HCT116 (cell line): ENCODE data around the gene GMDS. TPM values are rescaled to one million over a fixed set of nuclear protein-coding genes. Genes with fewer than 3 reads are reported as not detected.

Experiments
- ATAC-seq: fragments of 200-7000 bp; cut with Tn5 transposase; 2 replicates; pipeline ENCODE4 v1.9.1; 2020; ENCODE audit warnings: mild to moderate bottlenecking, moderate library complexity
- BruUV-seq: library from RNA; stranded (reverse); fragments of 400-500 nt; replicated peaks from 2 replicates; lab custom pipeline; 2021; lab: Mats Ljungman, UMichigan
- CTCF ChIA-PET: fragments of 300-600 bp; sonication (Branson Sonifier 250); formaldehyde crosslinking; loops from one replicate; lab custom pipeline; 2021; ENCODE audit warnings: antibody characterized with exemption; lab: Charles Lee
- POLR2A ChIA-PET: fragments of 300-600, 350-600 bp; sonication (Branson Sonifier 250); formaldehyde crosslinking; loops from one replicate; lab custom pipeline; 2021; ENCODE audit warnings: antibody characterized with exemption; lab: Charles Lee
- RAD21 ChIA-PET, 2 experiments: fragments of 300-600 bp; sonication (Branson Sonifier 250); formaldehyde crosslinking; loops; one replicate each; lab custom pipeline; 2023; ENCODE audit warnings: low total read pairs in 2 of 2; ENCODE audit not compliant: uncharacterized antibody in 2 of 2, unreplicated experiment in 2 of 2, low non-redundant PET in 1 of 2; lab: Charles Lee
- DNase-seq: peaks from one replicate; pipeline ENCODE4 v3.0.0-alpha.2; 2010; ENCODE audit warnings: low read depth, low spot score
- H2AFZ ChIP-seq: fragments of 200-600 bp; shearing (Covaris generic), sonication (generic); 2 replicates; pipeline ENCODE4 v1.6.1; 2017; ENCODE audit warnings: low read depth, mixed run types, mixed read lengths, antibody characterized with exemption, low read length; ENCODE audit not compliant: poor library complexity, severe bottlenecking
- H3K27ac ChIP-seq: 2 replicates; pipeline ENCODE4 v1.5.1; 2012; ENCODE audit warnings: low read depth, low read length
- H3K27me3 ChIP-seq: fragments of 200-600 bp; sonication (generic); 2 replicates; pipeline ENCODE4 v1.6.1; 2016; ENCODE audit warnings: mixed run types, low read length, mixed read lengths; ENCODE audit not compliant: insufficient read depth
- H3K36me3 ChIP-seq, 2 experiments: fragments of 200-500 bp in 1 of 2; fragments of 200-600 bp in 1 of 2; sonication (Bioruptor generic) in 1 of 2; sonication (generic) in 1 of 2; 2 replicates each; pipeline versions ENCODE4 v1.5.1 to v1.6.1; 2014 to 2016; ENCODE audit warnings: low read length in 2 of 2, inconsistent platforms in 1 of 2, mixed read lengths in 1 of 2, mixed run types in 1 of 2; ENCODE audit not compliant: insufficient read depth in 2 of 2, control insufficient read depth in 1 of 2
- H3K4me1 ChIP-seq, 2 experiments: fragments of 200-600 bp in 1 of 2; sonication (generic) in 1 of 2; 2 replicates each; pipeline versions ENCODE4 v1.5.1 to v1.6.1; 2012 to 2017; ENCODE audit warnings: low read length in 2 of 2, inconsistent platforms in 1 of 2, mild to moderate bottlenecking in 1 of 2, mixed read lengths in 1 of 2, mixed run types in 1 of 2, moderate library complexity in 1 of 2; ENCODE audit not compliant: insufficient read depth in 2 of 2, control insufficient read depth in 1 of 2
- H3K4me2 ChIP-seq: fragments of 200-600 bp; sonication (generic); 2 replicates; pipeline ENCODE4 v1.6.1; 2017; ENCODE audit warnings: mixed run types, low read length, mixed read lengths
- H3K4me3 ChIP-seq, 2 experiments: fragments of 200-600 bp in 1 of 2; sonication (generic) in 1 of 2; replicated peaks in 1 of 2; 2 replicates each; pipeline ENCODE4 v1.5.1; 2011 to 2016; ENCODE audit warnings: low read length in 2 of 2, control low read depth in 1 of 2, low read depth in 1 of 2, mild to moderate bottlenecking in 1 of 2, mixed read lengths in 1 of 2, mixed run types in 1 of 2
- H3K79me2 ChIP-seq: fragments of 200-600 bp; sonication (generic); 2 replicates; pipeline ENCODE4 v1.6.1; 2017; ENCODE audit warnings: mild to moderate bottlenecking, mixed run types, low read length, moderate library complexity, mixed read lengths; ENCODE audit not compliant: insufficient read depth
- H3K9ac ChIP-seq: fragments of 200-600 bp; sonication (generic); 2 replicates; pipeline ENCODE4 v1.6.1; 2016; ENCODE audit warnings: low read length, mixed read lengths
- H3K9me2 ChIP-seq: fragments of 200-600 bp; sonication (generic), shearing (Covaris generic); 2 replicates; pipeline ENCODE4 v1.6.1; 2017; ENCODE audit warnings: mixed run types, mild to moderate bottlenecking, moderate library complexity; ENCODE audit not compliant: insufficient read depth
- H3K9me3 ChIP-seq, 2 experiments: fragments of 200-500 bp in 1 of 2; fragments of 200-600 bp in 1 of 2; sonication (Bioruptor generic) in 1 of 2; sonication (generic) in 1 of 2; 2 replicates each; pipeline ENCODE4 v1.6.1; 2014 to 2017; ENCODE audit warnings: low read length in 2 of 2, mixed read lengths in 2 of 2, inconsistent platforms in 1 of 2, low read depth in 1 of 2, mild to moderate bottlenecking in 1 of 2, mixed run types in 1 of 2, moderate library complexity in 1 of 2; ENCODE audit not compliant: control insufficient read depth in 1 of 2, insufficient read depth in 1 of 2
- H4K20me1 ChIP-seq: fragments of 200-600 bp; sonication (generic), shearing (Covaris generic); 2 replicates; pipeline ENCODE4 v1.6.1; 2017; ENCODE audit warnings: mixed run types, mild to moderate bottlenecking, moderate library complexity; ENCODE audit not compliant: insufficient read depth
- CBX3 ChIP-seq: IDR thresholded peaks from 2 replicates; pipeline ENCODE4 v1.6.1; 2012; ENCODE audit warnings: low read depth
- ELF1 ChIP-seq: IDR thresholded peaks from 2 replicates; pipeline ENCODE4 v1.6.1; 2012; ENCODE audit warnings: low read depth, borderline replicate concordance
- EZH2phosphoT487 ChIP-seq: fragments of 200-600 bp; IDR thresholded peaks from 2 replicates; pipeline ENCODE4 v1.6.1; 2018; ENCODE audit warnings: antibody characterized with exemption, borderline replicate concordance
- JUND ChIP-seq: IDR thresholded peaks from 2 replicates; pipeline ENCODE4 v1.6.1; 2012
- POLR2A ChIP-seq: IDR thresholded peaks from 2 replicates; pipeline ENCODE4 v1.7.0; 2011; ENCODE audit warnings: borderline replicate concordance; ENCODE audit not compliant: insufficient read depth, insufficient read length; ENCODE audit errors: extremely low read depth
- POLR2AphosphoS5 ChIP-seq: IDR thresholded peaks from 2 replicates; pipeline ENCODE4 v1.6.1; 2011; ENCODE audit warnings: mild to moderate bottlenecking, low read depth, low read length, moderate library complexity
- RAD21 ChIP-seq: IDR thresholded peaks from 2 replicates; pipeline ENCODE4 v1.6.1; 2012; ENCODE audit warnings: low read depth, mild to moderate bottlenecking
- SIN3A ChIP-seq: IDR thresholded peaks from 2 replicates; pipeline ENCODE4 v1.6.1; 2012; ENCODE audit warnings: low read depth
- SP1 ChIP-seq: IDR thresholded peaks from 2 replicates; pipeline ENCODE4 v1.6.1; 2012; ENCODE audit warnings: low read depth
- SRF ChIP-seq: IDR thresholded peaks from 2 replicates; pipeline ENCODE4 v1.6.1; 2012; ENCODE audit warnings: low read depth
- TCF7L2 ChIP-seq: IDR thresholded peaks from 2 replicates; pipeline ENCODE4 v1.7.0; 2011; ENCODE audit warnings: borderline replicate concordance, inconsistent platforms; ENCODE audit not compliant: insufficient read depth, insufficient read length; ENCODE audit errors: extremely low read depth
- YY1 ChIP-seq: IDR thresholded peaks from 2 replicates; pipeline ENCODE4 v1.6.1; 2011; ENCODE audit warnings: low read length, low read depth, moderate library complexity, mild to moderate bottlenecking; ENCODE audit not compliant: insufficient replicate concordance; ENCODE audit errors: extremely low read depth
- ZFX ChIP-seq: fragments of 450-650 bp; IDR thresholded peaks from 2 replicates; pipeline ENCODE4 v1.6.1; 2017
- ZNF274 ChIP-seq: fragments of 200-500 bp; sonication (Bioruptor generic); IDR thresholded peaks from 2 replicates; pipeline ENCODE4 v1.6.1; 2014; ENCODE audit warnings: mild to moderate bottlenecking, low read depth, low read length, inconsistent platforms
- intact Hi-C: fragments of 100-400 bp; cut with micrococcal nuclease; formaldehyde crosslinking; loops from 2 replicates; pipeline ENCODE4 v1.10.0; 2022
- total RNA-seq: library from RNA; stranded (reverse); gene quantifications from one replicate; pipeline ENCODE4 v1.2.1, GENCODE V29; 2021; ENCODE audit not compliant: unreplicated experiment
- TF ChIP-seq, protein P1 (sequence below): IDR thresholded peaks from 2 replicates; pipeline ENCODE4 v1.6.1; 2012
- TF ChIP-seq, protein P2 (sequence below): IDR thresholded peaks from 2 replicates; pipeline ENCODE4 v1.6.1; 2012
- TF ChIP-seq, protein P3 (sequence below): IDR thresholded peaks from 2 replicates; pipeline ENCODE4 v1.6.1; 2012; ENCODE audit warnings: low read depth
- TF ChIP-seq, protein P4 (sequence below), 3 experiments: fragments of 200-600 bp in 1 of 3; sonication (generic) in 1 of 3; IDR thresholded peaks in 2 of 3; conservative IDR thresholded peaks in 1 of 3; 2 replicates each; pipeline ENCODE4 v1.5.1; 2012 to 2017; ENCODE audit warnings: low read depth in 2 of 3, low read length in 2 of 3, antibody characterized with exemption in 1 of 3, borderline replicate concordance in 1 of 3, control low read depth in 1 of 3, mild to moderate bottlenecking in 1 of 3, mixed read lengths in 1 of 3, mixed run types in 1 of 3, moderate library complexity in 1 of 3; ENCODE audit not compliant: insufficient read depth in 1 of 3
- TF ChIP-seq, protein P5 (sequence below): IDR thresholded peaks from 2 replicates; pipeline ENCODE4 v1.6.1; 2011; ENCODE audit warnings: mild to moderate bottlenecking, low read length, moderate library complexity; ENCODE audit not compliant: insufficient replicate concordance; ENCODE audit errors: extremely low read depth

The GMDS gene
- total RNA-seq, 1 experiment from 2014 or later: 34.4 TPM

DNA sequence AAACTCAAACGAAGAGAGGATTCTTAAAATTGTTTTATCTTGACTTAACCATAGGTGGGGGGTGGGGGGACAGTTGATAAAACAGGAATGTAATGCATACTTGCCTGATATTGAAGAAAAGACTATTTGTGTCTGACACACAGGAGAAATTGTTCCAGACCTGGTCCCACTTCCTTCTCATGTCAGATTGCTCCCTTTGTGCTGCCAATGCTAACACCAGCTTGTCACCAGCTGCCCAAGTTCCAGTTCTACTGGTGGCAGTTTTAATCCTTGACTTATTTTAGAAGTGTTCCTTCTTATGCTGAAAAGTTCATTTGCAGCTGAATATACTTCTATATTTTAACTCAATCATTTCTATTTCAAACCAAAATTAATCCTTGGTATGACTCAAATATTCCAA lies 127.3 kb downstream of the GMDS start:
- TF ChIP-seq, protein P1, sequence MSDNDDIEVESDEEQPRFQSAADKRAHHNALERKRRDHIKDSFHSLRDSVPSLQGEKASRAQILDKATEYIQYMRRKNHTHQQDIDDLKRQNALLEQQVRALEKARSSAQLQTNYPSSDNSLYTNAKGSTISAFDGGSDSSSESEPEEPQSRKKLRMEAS: no peak
- no peak for TF ChIP-seq POLR2A
- no peak for TF ChIP-seq YY1
- no peak for TF ChIP-seq CBX3
- TF ChIP-seq SP1: no peak
- TF ChIP-seq POLR2AphosphoS5: no peak
- no peak for TF ChIP-seq ZNF274
- TF ChIP-seq ZFX: no peak
- TF ChIP-seq EZH2phosphoT487: no peak
- TF ChIP-seq, protein P2, sequence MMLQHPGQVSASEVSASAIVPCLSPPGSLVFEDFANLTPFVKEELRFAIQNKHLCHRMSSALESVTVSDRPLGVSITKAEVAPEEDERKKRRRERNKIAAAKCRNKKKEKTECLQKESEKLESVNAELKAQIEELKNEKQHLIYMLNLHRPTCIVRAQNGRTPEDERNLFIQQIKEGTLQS: no peak
- TF ChIP-seq TCF7L2: no peak
- TF ChIP-seq, protein P3, sequence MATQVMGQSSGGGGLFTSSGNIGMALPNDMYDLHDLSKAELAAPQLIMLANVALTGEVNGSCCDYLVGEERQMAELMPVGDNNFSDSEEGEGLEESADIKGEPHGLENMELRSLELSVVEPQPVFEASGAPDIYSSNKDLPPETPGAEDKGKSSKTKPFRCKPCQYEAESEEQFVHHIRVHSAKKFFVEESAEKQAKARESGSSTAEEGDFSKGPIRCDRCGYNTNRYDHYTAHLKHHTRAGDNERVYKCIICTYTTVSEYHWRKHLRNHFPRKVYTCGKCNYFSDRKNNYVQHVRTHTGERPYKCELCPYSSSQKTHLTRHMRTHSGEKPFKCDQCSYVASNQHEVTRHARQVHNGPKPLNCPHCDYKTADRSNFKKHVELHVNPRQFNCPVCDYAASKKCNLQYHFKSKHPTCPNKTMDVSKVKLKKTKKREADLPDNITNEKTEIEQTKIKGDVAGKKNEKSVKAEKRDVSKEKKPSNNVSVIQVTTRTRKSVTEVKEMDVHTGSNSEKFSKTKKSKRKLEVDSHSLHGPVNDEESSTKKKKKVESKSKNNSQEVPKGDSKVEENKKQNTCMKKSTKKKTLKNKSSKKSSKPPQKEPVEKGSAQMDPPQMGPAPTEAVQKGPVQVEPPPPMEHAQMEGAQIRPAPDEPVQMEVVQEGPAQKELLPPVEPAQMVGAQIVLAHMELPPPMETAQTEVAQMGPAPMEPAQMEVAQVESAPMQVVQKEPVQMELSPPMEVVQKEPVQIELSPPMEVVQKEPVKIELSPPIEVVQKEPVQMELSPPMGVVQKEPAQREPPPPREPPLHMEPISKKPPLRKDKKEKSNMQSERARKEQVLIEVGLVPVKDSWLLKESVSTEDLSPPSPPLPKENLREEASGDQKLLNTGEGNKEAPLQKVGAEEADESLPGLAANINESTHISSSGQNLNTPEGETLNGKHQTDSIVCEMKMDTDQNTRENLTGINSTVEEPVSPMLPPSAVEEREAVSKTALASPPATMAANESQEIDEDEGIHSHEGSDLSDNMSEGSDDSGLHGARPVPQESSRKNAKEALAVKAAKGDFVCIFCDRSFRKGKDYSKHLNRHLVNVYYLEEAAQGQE: no peak
- TF ChIP-seq, protein P4, sequence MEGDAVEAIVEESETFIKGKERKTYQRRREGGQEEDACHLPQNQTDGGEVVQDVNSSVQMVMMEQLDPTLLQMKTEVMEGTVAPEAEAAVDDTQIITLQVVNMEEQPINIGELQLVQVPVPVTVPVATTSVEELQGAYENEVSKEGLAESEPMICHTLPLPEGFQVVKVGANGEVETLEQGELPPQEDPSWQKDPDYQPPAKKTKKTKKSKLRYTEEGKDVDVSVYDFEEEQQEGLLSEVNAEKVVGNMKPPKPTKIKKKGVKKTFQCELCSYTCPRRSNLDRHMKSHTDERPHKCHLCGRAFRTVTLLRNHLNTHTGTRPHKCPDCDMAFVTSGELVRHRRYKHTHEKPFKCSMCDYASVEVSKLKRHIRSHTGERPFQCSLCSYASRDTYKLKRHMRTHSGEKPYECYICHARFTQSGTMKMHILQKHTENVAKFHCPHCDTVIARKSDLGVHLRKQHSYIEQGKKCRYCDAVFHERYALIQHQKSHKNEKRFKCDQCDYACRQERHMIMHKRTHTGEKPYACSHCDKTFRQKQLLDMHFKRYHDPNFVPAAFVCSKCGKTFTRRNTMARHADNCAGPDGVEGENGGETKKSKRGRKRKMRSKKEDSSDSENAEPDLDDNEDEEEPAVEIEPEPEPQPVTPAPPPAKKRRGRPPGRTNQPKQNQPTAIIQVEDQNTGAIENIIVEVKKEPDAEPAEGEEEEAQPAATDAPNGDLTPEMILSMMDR (IDR thresholded peaks at IDR 0.05 in 2 of 3, conservative IDR thresholded peaks at IDR 0.05 in 1 of 3; ENCODE audit: borderline replicate concordance in 1 of 3, insufficient read depth in 1 of 3, low read depth in 2 of 3, low read length in 2 of 3): no peak
- TF ChIP-seq JUND: no peak
- no peak for TF ChIP-seq SIN3A
- no peak for TF ChIP-seq ELF1
- no peak for TF ChIP-seq SRF
- TF ChIP-seq RAD21: no peak
- TF ChIP-seq, protein P5, sequence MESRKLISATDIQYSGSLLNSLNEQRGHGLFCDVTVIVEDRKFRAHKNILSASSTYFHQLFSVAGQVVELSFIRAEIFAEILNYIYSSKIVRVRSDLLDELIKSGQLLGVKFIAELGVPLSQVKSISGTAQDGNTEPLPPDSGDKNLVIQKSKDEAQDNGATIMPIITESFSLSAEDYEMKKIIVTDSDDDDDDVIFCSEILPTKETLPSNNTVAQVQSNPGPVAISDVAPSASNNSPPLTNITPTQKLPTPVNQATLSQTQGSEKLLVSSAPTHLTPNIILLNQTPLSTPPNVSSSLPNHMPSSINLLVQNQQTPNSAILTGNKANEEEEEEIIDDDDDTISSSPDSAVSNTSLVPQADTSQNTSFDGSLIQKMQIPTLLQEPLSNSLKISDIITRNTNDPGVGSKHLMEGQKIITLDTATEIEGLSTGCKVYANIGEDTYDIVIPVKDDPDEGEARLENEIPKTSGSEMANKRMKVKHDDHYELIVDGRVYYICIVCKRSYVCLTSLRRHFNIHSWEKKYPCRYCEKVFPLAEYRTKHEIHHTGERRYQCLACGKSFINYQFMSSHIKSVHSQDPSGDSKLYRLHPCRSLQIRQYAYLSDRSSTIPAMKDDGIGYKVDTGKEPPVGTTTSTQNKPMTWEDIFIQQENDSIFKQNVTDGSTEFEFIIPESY: no peak
- Histone ChIP-seq H2AFZ (no peak overlapping the region), H3K9me2 (no peaks in the 10 kb centered on the region), H3K9ac (no peak overlapping the region), H3K4me3 (no peak overlapping the region), H3K4me2 (no peak overlapping the region), H3K27me3 (no peaks in the 10 kb centered on the region), H3K9me3 (no peaks in the 10 kb centered on the region), H3K27ac (no peak overlapping the region), H3K36me3 (no peaks in the 10 kb centered on the region), H3K4me1 (no peaks in the 10 kb centered on the region), H3K79me2 (no peaks in the 10 kb centered on the region), H4K20me1 (no peaks in the 10 kb centered on the region)
- POLR2A ChIA-PET: no interaction called here
- DNase-seq (no peak), ATAC-seq (no peak)
- CTCF ChIA-PET: no interaction called here
- intact Hi-C loops: no loop called here
- RAD21 ChIA-PET: no interaction called here
- BruUV-seq: no TSS peak
